H9 (cell line): ENCODE measurements around the gene EIF2S3B. TPM values are rescaled to one million over a fixed set of nuclear protein-coding genes. Genes with fewer than 3 reads are reported as not detected.

Experiments
- DNase-seq: peaks from one replicate; pipeline ENCODE4 v3.0.0-alpha.2; 2017
- H2AFZ ChIP-seq: one replicate; pipeline ENCODE4 v1.6.1; 2013; ENCODE audit warnings: mild to moderate bottlenecking, low read length, control low read depth, moderate library complexity
- H2AK5ac ChIP-seq: 2 replicates; pipeline ENCODE4 v1.6.1; 2013; ENCODE audit warnings: low read length, control low read depth, mixed read lengths; ENCODE audit not compliant: insufficient read length
- H2BK120ac ChIP-seq: one replicate; pipeline ENCODE4 v1.6.1; 2013; ENCODE audit warnings: low read depth, mild to moderate bottlenecking, low read length, control low read depth, inconsistent platforms; ENCODE audit not compliant: poor library complexity, severe bottlenecking
- H2BK12ac ChIP-seq: 2 replicates; pipeline ENCODE4 v1.6.1; 2013; ENCODE audit warnings: low read length, control low read depth, mixed read lengths, low read depth; ENCODE audit not compliant: insufficient read length
- H2BK15ac ChIP-seq: 2 replicates; pipeline ENCODE4 v1.6.1; 2013; ENCODE audit warnings: low read depth, low read length, control low read depth
- H2BK20ac ChIP-seq: one replicate; pipeline ENCODE4 v1.6.1; 2013; ENCODE audit warnings: low read depth, mild to moderate bottlenecking, low read length, control low read depth, inconsistent platforms; ENCODE audit not compliant: poor library complexity, severe bottlenecking
- H2BK5ac ChIP-seq: 2 replicates; pipeline ENCODE4 v1.6.1; 2013; ENCODE audit warnings: low read length, control low read depth, mixed read lengths; ENCODE audit not compliant: insufficient read length
- H3K14ac ChIP-seq: 2 replicates; pipeline ENCODE4 v1.6.1; 2013; ENCODE audit warnings: low read length, control low read depth; ENCODE audit not compliant: insufficient read depth
- H3K18ac ChIP-seq: 2 replicates; pipeline ENCODE4 v1.6.1; 2013; ENCODE audit warnings: low read depth, mild to moderate bottlenecking, mixed read lengths, low read length, control low read depth; ENCODE audit not compliant: insufficient read length
- H3K23ac ChIP-seq: 2 replicates; pipeline ENCODE4 v1.6.1; 2013; ENCODE audit warnings: low read length, control low read depth, mixed read lengths, low read depth; ENCODE audit not compliant: insufficient read length
- H3K23me2 ChIP-seq: 2 replicates; pipeline ENCODE4 v1.6.1; 2013; ENCODE audit warnings: low read depth, mild to moderate bottlenecking, mixed read lengths, low read length, control low read depth; ENCODE audit not compliant: insufficient read length, poor library complexity, severe bottlenecking
- H3K27ac ChIP-seq: 2 replicates; pipeline ENCODE4 v1.5.1; 2013; ENCODE audit warnings: low read length, control low read depth, mixed read lengths, low read depth; ENCODE audit not compliant: insufficient read length
- H3K27me3 ChIP-seq: 2 replicates; pipeline ENCODE4 v1.6.1; 2013; ENCODE audit warnings: low read length, control low read depth, inconsistent platforms; ENCODE audit not compliant: insufficient read depth
- H3K4ac ChIP-seq: 2 replicates; pipeline ENCODE4 v1.6.1; 2013; ENCODE audit warnings: low read depth, mild to moderate bottlenecking, control low read depth, inconsistent platforms, low read length, moderate library complexity
- H3K4me1 ChIP-seq: 2 replicates; pipeline ENCODE4 v1.6.1; 2013; ENCODE audit warnings: low read length, control low read depth, inconsistent platforms; ENCODE audit not compliant: insufficient read depth
- H3K4me2 ChIP-seq: 2 replicates; pipeline ENCODE4 v1.6.1; 2013; ENCODE audit warnings: low read length, control low read depth, mixed read lengths; ENCODE audit not compliant: insufficient read length, insufficient read depth
- H3K56ac ChIP-seq: 2 replicates; pipeline ENCODE4 v1.6.1; 2013; ENCODE audit warnings: low read depth, mild to moderate bottlenecking, mixed read lengths, low read length, control low read depth; ENCODE audit not compliant: insufficient read length
- H3K79me1 ChIP-seq: 2 replicates; pipeline ENCODE4 v1.6.1; 2013; ENCODE audit warnings: low read depth, mild to moderate bottlenecking, moderate library complexity, low read length, control low read depth, inconsistent platforms; ENCODE audit not compliant: insufficient read depth, poor library complexity, severe bottlenecking
- H3K79me2 ChIP-seq: 2 replicates; pipeline ENCODE4 v1.6.1; 2013; ENCODE audit warnings: low read length, control low read depth, inconsistent platforms; ENCODE audit not compliant: insufficient read depth
- H3K9ac ChIP-seq: 2 replicates; pipeline ENCODE4 v1.6.1; 2013; ENCODE audit warnings: low read length, control low read depth, mixed read lengths; ENCODE audit not compliant: insufficient read length; ENCODE audit errors: extremely low read depth
- H3K9me3 ChIP-seq: one replicate; pipeline ENCODE4 v1.6.1; 2013; ENCODE audit warnings: low read depth, low read length, inconsistent platforms; ENCODE audit not compliant: control insufficient read depth
- H3T11ph ChIP-seq: one replicate; pipeline ENCODE4 v1.6.1; 2013; ENCODE audit warnings: mild to moderate bottlenecking, low read length, control low read depth, inconsistent platforms
- H4K20me1 ChIP-seq: one replicate; pipeline ENCODE4 v1.6.1; 2013; ENCODE audit not compliant: control insufficient read depth, insufficient read length, insufficient read depth
- H4K5ac ChIP-seq: 2 replicates; pipeline ENCODE4 v1.6.1; 2013; ENCODE audit warnings: low read depth, mild to moderate bottlenecking, mixed read lengths, low read length, control low read depth; ENCODE audit not compliant: insufficient read length
- H4K8ac ChIP-seq: replicated peaks from 2 replicates; pipeline ENCODE4 v1.6.1; 2013; ENCODE audit warnings: low read length, control low read depth, mixed read lengths, low read depth; ENCODE audit not compliant: insufficient read length
- H4K91ac ChIP-seq: 2 replicates; pipeline ENCODE4 v1.6.1; 2013; ENCODE audit warnings: low read depth, mild to moderate bottlenecking, moderate library complexity, mixed read lengths, low read length, control low read depth; ENCODE audit not compliant: insufficient read length
- H3K27ac Mint-ChIP-seq, 3 experiments: 2 replicates in 2 of 3; 3 replicates in 1 of 3; pipeline ENCODE4 v1.8.0; 2020 to 2021; ENCODE audit warnings: mixed read lengths in 3 of 3, mild to moderate bottlenecking in 1 of 3, moderate library complexity in 1 of 3
- H3K27me3 Mint-ChIP-seq: 2 replicates; pipeline ENCODE4 v1.8.0; 2021; ENCODE audit warnings: low read depth, mild to moderate bottlenecking, moderate library complexity, mixed read lengths
- H3K36me3 Mint-ChIP-seq, 3 experiments: 2 replicates in 2 of 3; 3 replicates in 1 of 3; pipeline ENCODE4 v1.8.0; 2020 to 2021; ENCODE audit warnings: low read depth in 3 of 3, mixed read lengths in 3 of 3; ENCODE audit not compliant: insufficient read depth in 1 of 3
- H3K4me1 Mint-ChIP-seq, 2 experiments: 2 replicates each; pipeline ENCODE4 v1.8.0; 2020; ENCODE audit warnings: mixed read lengths in 2 of 2
- H3K4me3 Mint-ChIP-seq, 2 experiments: 2 replicates in 1 of 2; 3 replicates in 1 of 2; pipeline ENCODE4 v1.8.0; 2020 to 2021; ENCODE audit warnings: mild to moderate bottlenecking in 2 of 2, mixed read lengths in 2 of 2, moderate library complexity in 1 of 2
- H3K9me3 Mint-ChIP-seq, 2 experiments: 2 replicates in 1 of 2; 3 replicates in 1 of 2; pipeline ENCODE4 v1.8.0; 2020; ENCODE audit warnings: mild to moderate bottlenecking in 2 of 2, mixed read lengths in 2 of 2, moderate library complexity in 1 of 2
- CTCF ChIP-seq: fragments of 200-600 bp; sonication (generic); conservative IDR thresholded peaks from 3 replicates; pipeline ENCODE4 v1.8.0; 2021; ENCODE audit warnings: antibody characterized with exemption, mild to moderate bottlenecking
- WGBS: extraction: QIAGEN DNeasy Blood & Tissue Kit; methylation state at CpG from one replicate; pipeline ENCODE4 v1.1.7; 2013; ENCODE audit warnings: missing lambda C conversion rate, low lambda C conversion rate, mixed read lengths; ENCODE audit not compliant: insufficient read length; ENCODE audit errors: extremely low coverage; 5-methylcytosine and 5-hydroxymethylcytosine counted together
- total RNA-seq: library from RNA; stranded (reverse); gene quantifications from 2 replicates; pipeline ENCODE4 v1.2.1, GENCODE V29; 2021

Gene EIF2S3B
- total RNA-seq, 1 experiment from 2014 or later = 2.1 TPM

GRCh38 chr12:10553148-10553547 lies 47.5 kb downstream of the EIF2S3B start:
- Histone ChIP-seq H4K5ac (no peak overlapping the region), H3T11ph (no peak overlapping the region), H3K9ac (no peak overlapping the region), H3K14ac (no peak overlapping the region), H3K56ac (no peak overlapping the region), H3K27ac (no peak overlapping the region), H3K23ac (no peak overlapping the region), H2BK12ac (no peak overlapping the region), H3K18ac (no peak overlapping the region), H2BK5ac (no peak overlapping the region), H3K4me2 (no peak overlapping the region), H2BK120ac (no peak overlapping the region), H3K4me1 (no peaks in the 10 kb centered on the region; the same call in 1 of the 2 replicates), H4K8ac (no peak overlapping the region), H4K20me1 (no peaks in the 10 kb centered on the region), H2AFZ (no peak overlapping the region), H2BK15ac (no peak overlapping the region), H2BK20ac (no peak overlapping the region), H3K9me3 (no peaks in the 10 kb centered on the region), H4K91ac (no peak overlapping the region), H3K79me2 (no peaks in the 10 kb centered on the region), H3K27me3 (no peaks in the 10 kb centered on the region), H3K79me1 (no peaks in the 10 kb centered on the region), H2AK5ac (no peak overlapping the region), H3K23me2 (no peaks in the 10 kb centered on the region), H3K4ac (no peak overlapping the region)
- DNase-seq = no peak
- H3K27ac Mint-ChIP-seq = no peak overlapping the region
- no CpG with 5 or more reads among the region's 1 CpG for WGBS
- H3K9me3 Mint-ChIP-seq = 0 out of 5 replicates have a peak, but pooled peaks cover 0 to 2% of the 10 kb centered on the region in 2 experiments
- H3K36me3 Mint-ChIP-seq = peaks cover 0 to 2% (median 0%) of the 10 kb centered on the region in 3 experiments; a peak in 1 of 7 replicates
- H3K4me3 Mint-ChIP-seq = no peak overlapping the region
- H3K27me3 Mint-ChIP-seq = peaks cover 2% of the 10 kb centered on the region; the same call in 1 of the 2 replicates
- H3K4me1 Mint-ChIP-seq = peaks cover 11 to 12% of the 10 kb centered on the region in 2 experiments
- TF ChIP-seq CTCF = no peak
